MG63 (cell line): Measurements from ENCODE around the gene KDM4C. TPM values are rescaled to one million over a fixed set of nuclear protein-coding genes. Genes with fewer than 3 reads are reported as not detected.
A peak's percentile ranks its signal among the peaks of the same experiment; 100 is the strongest.
"Not testable (repeated sequence)": the region's sequence is repeated elsewhere in the genome, so short reads cannot be mapped to it uniquely, and the experiment has no call there.

Experiments used
- DNase-seq: peaks from one replicate; pipeline ENCODE4 v3.0.0-alpha.2; 2020
- H3K27me3 ChIP-seq: fragments of 250-450 bp; sonication (Bioruptor Pico); 2 replicates; pipeline ENCODE4 v1.5.1; 2020; ENCODE audit warnings: mild to moderate bottlenecking, moderate library complexity
- H3K36me3 ChIP-seq: fragments of 250-450 bp; sonication (Bioruptor Pico); 2 replicates; pipeline ENCODE4 v1.5.1; 2020; ENCODE audit warnings: mild to moderate bottlenecking, moderate library complexity
- H3K4me3 ChIP-seq: fragments of 250-450 bp; sonication (Bioruptor Pico); 2 replicates; pipeline ENCODE4 v1.5.1; 2020; ENCODE audit warnings: mild to moderate bottlenecking, moderate library complexity
- H3K9me3 ChIP-seq: fragments of 250-450 bp; sonication (Bioruptor Pico); 2 replicates; pipeline ENCODE4 v1.5.1; 2020; ENCODE audit warnings: mild to moderate bottlenecking, moderate library complexity
- total RNA-seq: library from RNA; depleted of rRNA; stranded (reverse); fragments of >200 nt; shearing (Covaris generic); gene quantifications from 2 replicates; pipeline ENCODE4 v1.2.3, GENCODE V29; 2014; ENCODE audit warnings: low replicate concordance; rRNA removed

The KDM4C gene
- 1.8 and 9.7 TPM in 2 replicates for total RNA-seq

DNA sequence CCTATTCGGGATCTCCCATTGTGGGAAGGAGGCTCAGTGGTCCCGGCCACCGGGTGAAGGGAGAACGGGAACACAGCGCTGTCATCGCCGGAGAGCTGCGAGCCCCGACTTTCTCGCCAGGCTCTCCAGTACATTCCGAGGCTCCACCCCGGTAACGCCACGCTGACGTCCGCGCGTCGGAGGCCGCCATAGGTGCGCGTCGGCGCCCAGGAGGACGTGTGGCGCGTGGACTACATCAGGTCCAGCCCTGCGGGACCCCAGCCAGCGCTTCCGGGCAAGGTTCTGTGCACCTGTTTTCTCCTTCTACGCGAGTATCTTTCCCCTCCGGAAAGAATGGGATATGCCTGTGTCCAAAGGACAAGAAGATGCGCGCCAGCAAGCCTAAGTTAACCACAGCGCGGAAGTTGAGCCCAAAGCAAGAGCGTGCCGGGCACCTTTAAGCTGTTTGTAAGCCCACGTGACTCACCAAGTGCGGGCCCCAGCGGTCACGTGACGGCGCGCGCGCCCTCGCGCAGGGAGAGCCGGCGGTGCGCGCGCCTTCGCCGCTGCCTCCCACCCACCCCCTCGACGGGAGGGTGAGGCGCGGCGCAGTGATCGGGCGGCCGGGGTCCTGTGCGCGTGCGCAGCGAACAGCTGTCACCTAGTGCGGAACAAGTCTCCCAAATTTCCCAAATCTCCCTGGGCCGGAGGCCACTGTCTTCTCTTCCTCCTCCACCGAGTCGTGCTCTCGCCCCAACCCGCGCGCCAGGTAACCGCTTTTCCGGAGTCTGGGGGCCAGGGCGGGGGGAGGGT lies at the start of gene KDM4C:
Gene KDM4C, plus strand, starts transcription at position 518 of the 792 bp plus-strand sequence. CDS start 35,016 bp downstream, outside the sequence.
- Histone ChIP-seq H3K36me3 (no peaks in the 10 kb centered on the region), H3K4me3 (peak within 1 kb of the TSS; percentile 69), H3K9me3 (no peaks in the 10 kb centered on the region), H3K27me3 (no peaks in the 10 kb centered on the region)
- DNase-seq, result peak; percentile 85

DNA sequence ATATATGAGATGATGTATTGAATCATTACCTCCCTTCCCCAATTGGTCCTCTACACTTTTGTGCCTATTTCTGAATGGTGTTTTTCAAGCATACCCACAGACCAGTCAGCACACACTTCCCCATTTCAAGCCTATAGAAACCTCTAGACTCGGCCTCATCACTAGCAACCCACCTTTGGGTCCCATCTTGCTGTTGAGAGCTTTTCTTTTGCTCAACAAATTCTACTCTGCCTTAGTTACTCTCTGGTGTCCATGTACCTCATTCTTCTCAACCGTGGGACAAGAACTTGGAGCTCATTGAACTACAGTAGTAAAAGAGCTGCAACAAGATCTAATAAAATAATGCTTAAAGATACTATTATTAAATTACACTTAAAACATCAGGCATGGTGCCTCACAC lies 49.0 kb upstream of the KDM4C start:
- no peaks in the 10 kb centered on the region for H3K9me3 ChIP-seq
- DNase-seq, result no peak
- H3K27me3 ChIP-seq, result no peaks in the 10 kb centered on the region
- no peak overlapping the region for H3K4me3 ChIP-seq
- no peaks in the 10 kb centered on the region for H3K36me3 ChIP-seq

DNA sequence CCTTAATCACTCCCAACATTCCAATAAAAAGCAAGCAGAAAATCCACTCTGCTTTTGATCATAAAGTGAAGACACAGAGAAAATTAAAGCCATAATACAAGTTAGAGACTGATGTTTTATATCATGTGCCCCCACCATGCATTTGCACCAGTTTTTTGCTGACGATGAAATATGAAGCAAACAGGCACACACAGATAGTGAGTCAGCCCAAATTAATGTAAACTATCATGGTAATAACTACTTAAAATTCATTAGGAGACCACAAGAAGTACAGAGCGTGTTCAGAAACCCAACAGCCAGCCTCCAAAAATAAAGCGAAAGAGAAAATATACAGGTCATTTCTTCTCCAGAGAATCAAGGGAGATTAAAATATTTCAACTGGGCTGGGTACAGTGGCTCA lies 46.4 kb upstream of the KDM4C start:
- Histone ChIP-seq H3K36me3 (no peaks in the 10 kb centered on the region), H3K27me3 (no peaks in the 10 kb centered on the region), H3K4me3 (no peak overlapping the region), H3K9me3 (no peaks in the 10 kb centered on the region)
- no peak for DNase-seq

DNA sequence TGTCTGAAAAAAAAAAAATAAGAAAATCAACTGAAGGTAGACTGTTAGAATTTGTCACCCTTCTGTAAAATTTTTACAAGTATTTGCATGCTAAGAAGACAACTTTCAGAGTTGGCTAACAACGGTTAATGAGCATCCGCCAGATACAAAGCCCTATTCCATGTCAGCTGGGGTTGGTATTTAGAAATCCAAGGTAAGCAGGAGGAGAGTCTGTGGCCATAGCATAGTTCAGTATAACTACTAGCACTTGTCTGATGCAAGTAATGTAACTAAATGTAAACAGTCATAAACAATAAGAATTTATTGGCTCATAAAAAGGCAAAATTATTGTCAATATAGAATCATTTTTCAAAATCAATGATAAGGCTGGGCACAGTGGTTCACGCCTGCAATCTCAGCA lies 45.7 kb upstream of the KDM4C start:
- no peaks in the 10 kb centered on the region for H3K27me3 ChIP-seq
- DNase-seq, result no peak
- H3K36me3 ChIP-seq, result no peaks in the 10 kb centered on the region
- no peaks in the 10 kb centered on the region for H3K9me3 ChIP-seq
- H3K4me3 ChIP-seq, result no peak overlapping the region

GRCh38 chr9:6714176-6714575 lies 43.6 kb upstream of the KDM4C start:
- Histone ChIP-seq H3K27me3 (no peaks in the 10 kb centered on the region), H3K36me3 (no peaks in the 10 kb centered on the region), H3K9me3 (no peaks in the 10 kb centered on the region), H3K4me3 (no peak overlapping the region)
- no peak for DNase-seq

DNA sequence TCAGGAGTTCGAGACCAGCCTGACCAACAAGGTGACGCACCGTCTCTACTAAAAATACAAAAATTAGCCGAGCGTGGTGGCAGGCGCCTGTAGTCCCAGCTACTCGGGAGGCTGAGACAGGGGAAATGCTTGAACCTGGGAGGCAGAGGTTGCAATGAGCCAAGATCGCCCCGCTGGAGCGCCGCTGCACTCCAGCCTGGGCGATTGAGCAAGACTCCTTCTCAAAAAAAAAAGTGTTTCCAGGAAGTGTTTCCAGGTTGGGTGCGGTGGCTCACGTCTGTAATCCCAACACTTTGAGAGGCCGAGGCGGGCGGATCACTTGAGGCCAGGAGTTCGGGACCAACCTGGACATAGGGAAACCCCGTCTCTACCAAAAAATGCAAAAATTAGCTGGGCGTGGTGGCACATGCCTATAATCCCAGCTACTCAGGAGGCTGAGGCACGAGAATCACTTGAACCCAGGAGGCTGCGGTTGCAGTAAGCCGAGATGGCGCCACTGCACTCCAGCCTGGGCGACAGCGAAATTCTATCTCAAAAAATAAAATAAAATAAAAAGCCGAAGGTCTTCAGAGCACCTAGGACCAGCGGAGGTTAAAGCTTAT lies 42.5 kb upstream of the KDM4C start:
- H3K27me3 ChIP-seq, H3K9me3 ChIP-seq, H3K36me3 ChIP-seq, DNase-seq, H3K4me3 ChIP-seq: not testable (repeated sequence)

GRCh38 chr9:6715755-6716643 lies 41.8 kb upstream of the KDM4C start:
- Histone ChIP-seq H3K9me3 (no peaks in the 10 kb centered on the region), H3K36me3 (no peaks in the 10 kb centered on the region), H3K4me3 (no peak overlapping the region), H3K27me3 (no peaks in the 10 kb centered on the region)
- DNase-seq, result no peak

GRCh38 chr9:6716766-6717165 lies 41.0 kb upstream of the KDM4C start:
- Histone ChIP-seq H3K27me3 (no peaks in the 10 kb centered on the region), H3K36me3 (no peaks in the 10 kb centered on the region), H3K9me3 (no peaks in the 10 kb centered on the region), H3K4me3 (no peak overlapping the region)
- DNase-seq, result no peak

GRCh38 chr9:6723881-6724420 lies 33.8 kb upstream of the KDM4C start:
- H3K36me3 ChIP-seq, result no peaks in the 10 kb centered on the region
- H3K9me3 ChIP-seq, result no peaks in the 10 kb centered on the region
- DNase-seq, result no peak
- no peaks in the 10 kb centered on the region for H3K27me3 ChIP-seq
- H3K4me3 ChIP-seq, result no peak overlapping the region

- H3K27me3 ChIP-seq, result no peaks in the 10 kb centered on the region
- H3K4me3 ChIP-seq, result no peak overlapping the region
- DNase-seq, result no peak
- H3K36me3 ChIP-seq, result no peaks in the 10 kb centered on the region
- H3K9me3 ChIP-seq, result no peaks in the 10 kb centered on the region
These were observed 24.5 kb upstream of the KDM4C start for GRCh38 chr9:6733257-6733656.

GRCh38 chr9:6733831-6734230 lies 23.9 kb upstream of the KDM4C start:
- Histone ChIP-seq H3K4me3 (no peak overlapping the region), H3K36me3 (no peaks in the 10 kb centered on the region), H3K27me3 (no peaks in the 10 kb centered on the region), H3K9me3 (no peaks in the 10 kb centered on the region)
- DNase-seq, result no peak

DNA sequence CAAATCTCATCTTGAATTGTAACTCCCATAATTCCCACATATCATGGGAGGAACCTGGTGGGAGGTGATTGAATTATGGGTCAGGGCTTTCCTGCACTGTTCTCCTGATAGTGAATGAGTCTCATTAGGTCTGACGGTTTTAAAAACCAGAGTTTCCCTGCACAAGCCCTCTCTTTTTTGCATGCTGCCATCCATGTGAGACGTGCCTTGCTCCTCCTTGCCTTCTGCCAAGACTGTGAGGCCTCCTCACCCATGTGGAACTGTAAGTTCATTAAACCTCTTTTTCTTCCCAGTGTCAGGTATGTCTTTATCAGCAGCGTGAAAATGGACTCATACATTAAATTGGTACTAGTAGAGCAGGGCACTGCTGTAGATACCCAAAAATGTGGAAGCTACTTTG lies 22.4 kb upstream of the KDM4C start:
- no peak overlapping the region for H3K4me3 ChIP-seq
- no peaks in the 10 kb centered on the region for H3K36me3 ChIP-seq
- no peaks in the 10 kb centered on the region for H3K27me3 ChIP-seq
- no peak for DNase-seq
- H3K9me3 ChIP-seq, result no peaks in the 10 kb centered on the region

- DNase-seq, result no peak
- no peak overlapping the region for H3K4me3 ChIP-seq
These were observed 18.6 kb upstream of the KDM4C start for GRCh38 chr9:6739218-6739617.

GRCh38 chr9:6748861-6749260 lies 8.9 kb upstream of the KDM4C start:
- not testable (repeated sequence) for H3K36me3 ChIP-seq, H3K9me3 ChIP-seq, DNase-seq

More at GRCh38 chr9:6739218-6739617, 18.6 kb upstream of the KDM4C start:
- H3K9me3 ChIP-seq, result no peaks in the 10 kb centered on the region
- no peaks in the 10 kb centered on the region for H3K36me3 ChIP-seq
- no peaks in the 10 kb centered on the region for H3K27me3 ChIP-seq

DNA sequence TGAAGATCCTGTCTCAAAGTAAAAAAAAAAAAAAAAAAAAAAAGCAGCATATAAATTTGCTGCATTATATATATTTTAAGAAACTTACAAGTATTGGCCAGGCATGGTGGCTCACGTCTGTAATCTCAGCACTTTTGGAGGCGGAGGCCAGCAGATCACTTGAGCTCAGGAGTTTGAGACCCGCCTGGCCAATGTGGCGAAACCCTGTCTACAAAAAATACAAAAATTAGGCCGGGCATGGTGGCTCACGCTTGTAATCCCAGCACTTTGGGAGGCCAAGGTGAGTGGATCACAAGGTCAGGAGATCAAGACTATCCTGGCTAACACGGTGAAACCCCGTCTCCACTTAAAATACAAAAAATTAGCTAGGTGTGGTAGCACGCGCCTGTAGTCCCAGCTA lies 2.9 kb upstream of the KDM4C start:
- H3K27me3 ChIP-seq, H3K9me3 ChIP-seq, DNase-seq, H3K36me3 ChIP-seq, H3K4me3 ChIP-seq: not testable (repeated sequence)

More at GRCh38 chr9:6748861-6749260, 8.9 kb upstream of the KDM4C start:
- not testable (repeated sequence) for H3K4me3 ChIP-seq, H3K27me3 ChIP-seq

DNA sequence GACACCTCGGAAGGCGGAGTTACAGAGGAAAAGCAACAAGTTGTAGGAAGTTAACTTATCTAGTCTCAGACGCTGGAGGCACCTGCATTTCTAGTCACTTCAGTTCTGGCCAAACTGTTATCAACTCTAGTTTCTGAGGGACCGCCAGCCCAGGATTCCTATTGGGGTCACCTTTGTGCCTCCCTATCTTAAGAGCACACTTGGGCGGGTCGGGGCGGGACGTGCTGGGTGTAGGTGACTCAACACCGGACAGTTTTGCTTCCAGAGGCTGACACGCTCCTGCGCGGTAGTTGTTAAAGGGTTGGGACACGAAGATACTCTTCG lies 679 bp upstream of the KDM4C start:
- no peaks in the 10 kb centered on the region for H3K9me3 ChIP-seq
- no peaks in the 10 kb centered on the region for H3K36me3 ChIP-seq
- H3K4me3 ChIP-seq, result peak overlapping the region; percentile 69
- H3K27me3 ChIP-seq, result no peaks in the 10 kb centered on the region
- DNase-seq, result peak; percentile 52

DNA sequence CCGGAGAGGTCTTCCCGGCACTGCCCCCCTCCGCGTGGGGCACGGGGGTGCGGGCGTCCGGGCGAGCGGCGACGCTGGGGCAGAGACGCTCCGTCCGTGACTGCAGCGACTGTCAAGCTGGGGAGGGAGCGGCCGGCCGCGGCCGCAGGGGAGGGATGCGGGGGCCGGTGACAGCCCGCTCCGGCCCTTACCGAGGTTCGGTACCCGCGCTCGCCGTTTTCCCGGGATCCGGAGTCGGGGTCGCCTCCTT lies 400 bp downstream of the KDM4C start:
- H3K27me3 ChIP-seq, result no peaks in the 10 kb centered on the region
- peak overlapping the region; percentile 69 for H3K4me3 ChIP-seq
- no peaks in the 10 kb centered on the region for H3K9me3 ChIP-seq
- H3K36me3 ChIP-seq, result no peaks in the 10 kb centered on the region
- peak; percentile 4 for DNase-seq
